Natural killer cell treated with Interleukin-12 subunit alpha and Interleukin-12 subunit beta and Interleukin-15 and Interleukin-18, amount 100 ng/mL, for 72 hours (primary cell): ENCODE data around the gene SRRM5. TPM values are rescaled to one million over a fixed set of nuclear protein-coding genes. Genes with fewer than 3 reads are reported as not detected.
"Not testable (repeated sequence)": the region's sequence is repeated elsewhere in the genome, so short reads cannot be mapped to it uniquely, and the experiment has no call there.

Experiments used
- ATAC-seq, 2 donors: fragments of 150-1000 bp; cut with Tn5 transposase in 1 of 2; sonication (Bioruptor Pico), chemical (Tn5 transposase) in 1 of 2; 2 replicates each; pipeline ENCODE4 v1.10.0; 2021
- DNase-seq: peaks from one replicate; pipeline ENCODE4 v3.0.0; 2022; ENCODE audit warnings: low spot score
- H3K27ac Mint-ChIP-seq, 2 donors: 1 replicate in 1 of 2; 2 replicates in 1 of 2; pipeline ENCODE4 v1.8.0; 2022; ENCODE audit warnings: mixed read lengths in 2 of 2, mild to moderate bottlenecking in 1 of 2, moderate library complexity in 1 of 2
- H3K27me3 Mint-ChIP-seq, 2 donors: 1 replicate in 1 of 2; 2 replicates in 1 of 2; pipeline ENCODE4 v1.8.0; 2022; ENCODE audit warnings: mixed read lengths in 2 of 2
- H3K36me3 Mint-ChIP-seq: one replicate; pipeline ENCODE4 v1.8.0; 2022; ENCODE audit warnings: mixed read lengths
- H3K4me1 Mint-ChIP-seq, 2 donors: 1 replicate in 1 of 2; 2 replicates in 1 of 2; pipeline ENCODE4 v1.8.0; 2022; ENCODE audit warnings: low read depth in 2 of 2, mixed read lengths in 2 of 2, mild to moderate bottlenecking in 1 of 2
- H3K4me3 Mint-ChIP-seq: one replicate; pipeline ENCODE4 v1.8.0; 2022; ENCODE audit warnings: mixed read lengths
- H3K9me3 Mint-ChIP-seq: 2 replicates; pipeline ENCODE4 v1.8.0; 2022; ENCODE audit warnings: mixed read lengths
- total RNA-seq, 2 donors: library from RNA; stranded (reverse); gene quantifications; one replicate each; pipeline ENCODE4 v1.2.3, GENCODE V29; 2022

Gene SRRM5
- total RNA-seq, 2 donors from 2014 or later, result 1.1 to 1.8 TPM

DNA sequence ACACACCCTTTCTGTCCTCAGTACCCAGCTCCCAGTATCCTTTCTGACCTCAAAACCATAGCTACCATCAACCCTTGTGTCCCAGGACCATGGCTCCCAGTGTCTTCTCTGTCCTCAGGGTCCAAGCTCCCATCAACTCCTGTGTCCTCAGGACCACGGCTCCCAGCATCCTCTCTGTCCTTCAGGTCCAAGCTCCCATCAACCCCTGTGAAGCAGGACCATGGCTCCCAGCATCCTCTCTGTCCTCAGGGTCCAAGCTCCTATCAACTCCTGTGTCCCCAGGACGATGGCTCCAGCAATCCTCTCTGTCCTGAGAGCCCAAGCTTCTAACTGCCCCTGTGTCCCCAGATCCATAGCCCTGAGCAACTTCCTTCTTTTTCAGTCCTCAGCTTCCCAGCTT is 29.4 kb downstream of the SRRM5 start:
- peaks cover 9 to 13% of the 10 kb centered on the region in 2 donors for H3K4me1 Mint-ChIP-seq
- ATAC-seq, result no peak
- H3K4me3 Mint-ChIP-seq, result peak overlapping the region; percentile 50
- H3K9me3 Mint-ChIP-seq, result no peaks in the 10 kb centered on the region
- H3K36me3 Mint-ChIP-seq, result peaks cover 2% of the 10 kb centered on the region
- H3K27me3 Mint-ChIP-seq, result peaks cover 25 to 38% of the 10 kb centered on the region in 2 donors
- no peak overlapping the region for H3K27ac Mint-ChIP-seq
- DNase-seq, result no peak

DNA sequence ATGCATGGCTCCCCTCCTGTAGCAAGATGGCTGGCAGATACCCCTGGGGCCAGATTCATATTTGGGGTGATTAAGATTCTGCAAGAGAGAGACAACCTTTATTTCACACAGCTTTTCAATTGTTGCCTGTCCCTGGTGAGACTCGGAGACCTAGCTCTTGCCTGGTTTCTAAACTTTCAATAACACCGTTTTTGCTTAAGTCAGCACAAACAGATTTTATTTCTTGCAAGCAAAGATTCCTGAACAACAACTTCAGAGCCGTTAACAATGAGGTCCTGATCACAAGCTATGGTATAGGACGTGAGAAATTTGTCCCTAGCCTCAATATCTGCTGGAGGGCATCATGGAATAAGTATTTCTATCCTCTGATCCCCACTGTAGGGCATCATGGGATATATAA is 30.6 kb downstream of the SRRM5 start:
- no peak overlapping the region for H3K4me3 Mint-ChIP-seq
- no peak for DNase-seq
- H3K36me3 Mint-ChIP-seq, result peaks cover 4% of the 10 kb centered on the region
- no peaks in the 10 kb centered on the region for H3K9me3 Mint-ChIP-seq
- ATAC-seq, result no peak
- peaks cover 22 to 29% of the 10 kb centered on the region in 2 donors for H3K27me3 Mint-ChIP-seq
- no peak overlapping the region for H3K27ac Mint-ChIP-seq
- peaks cover 9 to 13% of the 10 kb centered on the region in 2 donors for H3K4me1 Mint-ChIP-seq

DNA sequence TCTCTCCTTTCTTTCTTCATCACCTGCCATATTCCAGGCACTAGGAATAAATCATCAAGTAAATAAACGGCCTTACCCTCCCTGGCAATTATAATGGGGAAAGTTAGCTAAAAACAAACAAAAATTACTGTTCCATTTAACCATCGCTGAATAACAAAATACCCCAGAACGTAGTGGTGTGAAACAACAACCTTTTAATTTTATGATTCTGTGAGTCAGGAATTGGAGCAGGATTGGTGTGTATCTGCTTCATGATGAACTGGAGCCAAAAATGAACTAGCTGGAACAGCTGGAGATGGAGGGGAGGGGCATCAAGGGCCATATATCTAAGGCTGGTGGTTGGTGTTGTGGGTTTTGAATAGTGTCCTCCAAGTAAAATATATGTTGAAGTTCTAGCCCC is 31.4 kb downstream of the SRRM5 start:
- DNase-seq (no peak), ATAC-seq (no peak)
- H3K9me3 Mint-ChIP-seq, result no peaks in the 10 kb centered on the region
- peaks cover 17 to 21% of the 10 kb centered on the region in 2 donors for H3K27me3 Mint-ChIP-seq
- H3K4me1 Mint-ChIP-seq, result peaks cover 9 to 13% of the 10 kb centered on the region in 2 donors
- no peak overlapping the region for H3K4me3 Mint-ChIP-seq
- H3K36me3 Mint-ChIP-seq, result peaks cover 4% of the 10 kb centered on the region
- H3K27ac Mint-ChIP-seq, result peak overlapping the region in 1 of 2 donors; percentile 29

DNA sequence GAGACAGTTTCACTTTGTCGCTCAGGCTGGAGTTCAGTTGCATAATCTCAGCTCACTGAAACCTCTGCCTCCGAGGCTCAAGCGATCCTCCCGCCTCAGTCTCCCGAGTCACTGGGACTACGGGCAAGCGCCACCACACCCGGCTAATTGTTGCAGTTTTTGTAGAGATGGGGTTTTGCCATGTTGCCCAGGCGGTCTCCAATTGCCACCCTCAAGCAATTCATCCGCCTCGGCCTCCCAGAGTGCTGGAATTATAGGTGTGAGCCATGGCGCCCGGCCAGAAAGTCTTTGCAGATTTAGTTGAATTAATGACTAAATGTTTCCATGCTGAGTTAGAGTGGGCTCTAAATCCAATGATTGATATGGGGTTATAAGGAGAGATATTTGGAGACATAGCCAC is 32.3 kb downstream of the SRRM5 start:
- H3K27ac Mint-ChIP-seq, result no peak overlapping the region

DNA sequence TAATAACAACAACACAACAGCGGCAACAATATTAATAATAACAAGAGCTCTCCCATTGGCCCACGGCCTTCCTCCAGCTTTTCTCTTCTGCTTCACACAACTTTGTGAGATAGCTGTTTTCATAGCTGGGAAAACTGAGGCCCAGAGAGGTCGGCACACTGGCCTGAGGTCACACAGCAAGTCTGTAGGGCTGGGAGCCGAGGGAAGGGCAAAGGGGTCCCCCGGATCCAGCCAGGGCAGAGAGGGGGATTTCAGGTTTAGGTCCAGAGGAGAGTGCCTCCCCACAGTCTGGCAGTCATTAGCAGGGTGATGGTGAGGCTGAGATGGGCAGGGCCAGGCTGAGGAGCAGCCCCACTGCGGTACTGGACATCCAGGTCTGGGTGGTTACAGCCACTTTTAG is 36.7 kb downstream of the SRRM5 start:
- no peak overlapping the region for H3K27ac Mint-ChIP-seq
- DNase-seq (peak; percentile 3), ATAC-seq (no peak)
- no peaks in the 10 kb centered on the region for H3K27me3 Mint-ChIP-seq
- no peak overlapping the region for H3K4me3 Mint-ChIP-seq
- H3K4me1 Mint-ChIP-seq, result peaks cover 0 to 4% of the 10 kb centered on the region in 2 donors
- H3K9me3 Mint-ChIP-seq, result no peaks in the 10 kb centered on the region
- H3K36me3 Mint-ChIP-seq, result peaks cover 4% of the 10 kb centered on the region

More for the DNA sequence above, 32.3 kb downstream of the SRRM5 start:
- Mint-ChIP-seq H3K4me3 (no peak overlapping the region), H3K36me3 (peaks cover 4% of the 10 kb centered on the region), H3K9me3 (no peaks in the 10 kb centered on the region), H3K27me3 (peaks cover 10 to 13% of the 10 kb centered on the region in 2 donors), H3K4me1 (peaks cover 2 to 7% of the 10 kb centered on the region in 2 donors)
- ATAC-seq (no peak), DNase-seq (no peak)

DNA sequence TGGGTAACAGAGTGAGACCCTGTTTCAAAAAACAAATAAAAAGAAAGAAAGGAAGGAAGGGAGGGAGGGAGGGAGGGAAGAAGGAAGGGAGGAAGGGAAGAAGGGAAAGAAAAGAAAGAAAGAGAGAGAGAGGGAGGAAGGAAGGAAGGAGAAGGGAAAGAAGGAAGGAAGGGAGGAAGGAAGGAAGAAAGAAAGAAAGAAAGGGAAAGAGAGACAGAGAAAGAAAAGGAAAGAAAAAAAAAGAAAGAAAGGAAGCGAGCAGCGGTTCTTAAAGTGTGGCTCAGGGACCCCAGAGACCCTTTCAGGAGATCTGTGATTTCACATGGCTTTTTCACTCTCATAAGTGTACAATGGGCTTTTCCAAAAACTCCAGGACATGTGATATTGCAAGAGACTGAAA is 37.6 kb downstream of the SRRM5 start:
- H3K4me1 Mint-ChIP-seq, result peaks cover 0 to 4% of the 10 kb centered on the region in 2 donors
- DNase-seq, result no peak
- no peaks in the 10 kb centered on the region for H3K27me3 Mint-ChIP-seq
- H3K4me3 Mint-ChIP-seq, result no peak overlapping the region
- no peak overlapping the region for H3K27ac Mint-ChIP-seq
- H3K36me3 Mint-ChIP-seq, result peaks cover 4% of the 10 kb centered on the region
- ATAC-seq, result no peak
- H3K9me3 Mint-ChIP-seq, result no peaks in the 10 kb centered on the region

DNA sequence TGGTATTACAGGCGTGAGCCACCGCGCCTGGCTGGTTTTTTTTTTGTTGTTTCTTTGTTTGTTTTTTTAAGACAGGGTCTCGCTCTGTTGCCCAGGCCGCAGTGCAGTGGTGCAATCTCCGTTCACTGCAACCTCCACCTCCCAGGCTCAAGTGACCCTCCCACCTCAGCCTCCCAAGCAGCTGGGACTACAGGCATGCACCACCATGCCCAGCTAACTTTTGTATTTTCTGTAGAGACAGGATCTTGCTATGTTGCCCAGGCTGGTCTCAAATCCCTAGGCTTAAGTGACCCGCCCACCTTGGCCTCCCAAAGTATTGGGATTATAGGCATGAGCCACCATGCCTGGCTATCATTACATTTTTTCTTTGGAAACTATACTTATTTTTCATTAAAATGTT is 38.4 kb downstream of the SRRM5 start:
- not testable (repeated sequence) for ATAC-seq, H3K9me3 Mint-ChIP-seq, DNase-seq, H3K27ac Mint-ChIP-seq, H3K4me1 Mint-ChIP-seq, H3K36me3 Mint-ChIP-seq, H3K27me3 Mint-ChIP-seq, H3K4me3 Mint-ChIP-seq

DNA sequence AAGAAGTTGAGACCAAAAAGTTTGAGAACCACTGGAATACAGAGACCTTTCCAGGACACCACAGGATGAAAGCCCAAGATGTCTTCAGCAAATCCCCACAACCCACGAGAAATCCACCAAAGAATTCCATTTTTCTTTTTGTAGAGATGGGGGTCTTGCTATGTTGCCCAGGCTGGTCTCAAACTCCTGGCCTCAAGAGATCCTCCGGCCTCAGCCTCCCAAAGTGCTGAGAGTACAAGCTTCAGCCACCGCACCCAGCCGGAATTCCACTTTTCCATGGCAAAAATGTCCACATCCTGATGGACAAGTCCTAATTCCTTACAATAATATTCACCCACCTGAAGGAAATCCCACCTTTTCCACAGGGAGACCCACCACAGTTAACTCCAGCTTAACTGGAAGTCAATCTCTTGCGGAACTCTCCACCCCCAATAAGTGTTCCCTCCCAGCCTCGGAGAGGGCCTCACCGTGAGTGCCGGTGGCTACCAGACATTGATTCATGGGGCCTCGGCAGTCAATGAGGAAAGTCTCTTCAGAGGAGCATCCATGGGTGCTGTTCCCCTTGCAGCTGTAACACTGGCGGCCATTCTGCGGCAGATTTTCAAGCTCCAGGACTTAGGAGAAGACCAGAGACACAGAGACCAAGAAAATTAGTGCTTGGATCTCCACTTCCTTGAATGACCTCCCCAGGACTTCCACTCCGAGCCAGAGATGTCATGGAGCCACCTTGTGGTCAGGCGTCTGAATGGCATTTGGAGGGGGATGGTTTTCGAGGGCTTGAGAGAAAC is 40.1 kb downstream of the SRRM5 start:
- Mint-ChIP-seq H3K4me1 (peaks cover 0 to 4% of the 10 kb centered on the region in 2 donors), H3K36me3 (peaks cover 4% of the 10 kb centered on the region), H3K27me3 (no peaks in the 10 kb centered on the region), H3K4me3 (no peak overlapping the region), H3K9me3 (no peaks in the 10 kb centered on the region), H3K27ac (no peak overlapping the region)
- DNase-seq (no peak), ATAC-seq (peak; percentile 41 to 67)

DNA sequence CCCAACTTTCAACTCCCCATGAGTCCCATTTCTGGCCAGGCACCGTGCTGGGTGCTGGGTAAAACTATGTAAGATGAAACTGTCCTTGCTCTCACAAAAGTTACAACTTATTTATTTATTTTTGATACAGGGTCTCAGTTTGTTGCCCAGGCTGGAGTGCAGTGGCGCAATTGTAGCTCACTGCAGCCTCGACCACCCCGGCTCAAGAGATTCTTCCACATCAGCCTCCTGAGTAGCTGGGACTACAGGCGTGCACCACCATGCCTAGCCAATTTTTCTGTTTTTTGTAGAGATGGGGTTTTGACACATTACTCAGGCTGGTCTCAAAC is 40.6 kb downstream of the SRRM5 start:
- ATAC-seq (no peak), DNase-seq (no peak)
- Mint-ChIP-seq H3K4me1 (peaks cover 0 to 4% of the 10 kb centered on the region in 2 donors), H3K9me3 (no peaks in the 10 kb centered on the region), H3K27ac (no peak overlapping the region), H3K36me3 (peaks cover 4% of the 10 kb centered on the region), H3K4me3 (no peak overlapping the region), H3K27me3 (no peaks in the 10 kb centered on the region)

DNA sequence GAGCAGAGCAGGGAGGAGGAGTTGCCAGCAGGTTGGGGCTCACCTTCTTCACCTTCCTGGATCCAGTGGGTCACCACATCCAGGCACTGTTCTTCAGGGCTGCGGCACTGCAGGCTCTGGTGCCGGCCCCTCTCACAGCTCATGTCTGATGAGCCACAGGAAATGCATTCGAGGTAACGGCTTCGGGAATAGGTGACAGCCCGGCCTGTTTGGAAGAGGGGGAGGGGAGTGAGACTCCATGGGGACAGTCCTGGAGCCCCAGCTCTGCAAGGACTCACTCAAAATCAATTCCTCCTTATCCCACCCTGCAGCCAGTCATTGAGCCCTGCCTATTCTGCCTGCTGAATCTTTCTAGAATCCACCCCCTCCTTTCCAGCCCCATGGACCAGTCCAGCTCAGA is 44.5 kb downstream of the SRRM5 start:
- Mint-ChIP-seq H3K27me3 (no peaks in the 10 kb centered on the region), H3K36me3 (peaks cover 23% of the 10 kb centered on the region), H3K4me1 (peaks cover 0 to 4% of the 10 kb centered on the region in 2 donors), H3K27ac (no peak overlapping the region), H3K4me3 (no peak overlapping the region), H3K9me3 (no peaks in the 10 kb centered on the region)
- ATAC-seq (no peak), DNase-seq (no peak)

DNA sequence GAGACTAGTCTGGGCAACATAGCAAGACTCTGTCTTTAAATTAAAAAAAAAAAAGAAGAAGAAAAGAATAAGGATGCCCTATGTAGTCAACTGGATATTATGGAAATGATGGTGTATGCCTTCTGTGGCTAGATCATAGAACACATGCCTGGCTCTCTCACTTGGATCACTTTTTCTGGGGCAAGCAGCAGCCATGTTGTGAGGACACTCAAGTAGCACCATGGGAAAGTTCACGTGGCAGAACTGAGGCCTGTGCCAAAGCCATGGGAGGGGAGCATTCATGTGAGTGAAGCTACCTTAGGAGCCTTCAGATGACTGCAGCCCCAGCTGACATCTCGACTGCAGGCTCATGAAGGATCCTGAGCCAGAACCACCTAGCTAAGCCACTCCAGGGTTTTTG is 46.1 kb downstream of the SRRM5 start:
- H3K4me1 Mint-ChIP-seq, result no peaks in the 10 kb centered on the region
- H3K27me3 Mint-ChIP-seq, result no peaks in the 10 kb centered on the region
- no peak overlapping the region for H3K27ac Mint-ChIP-seq
- H3K4me3 Mint-ChIP-seq, result no peak overlapping the region
- DNase-seq (no peak), ATAC-seq (no peak)
- H3K9me3 Mint-ChIP-seq, result no peaks in the 10 kb centered on the region
- peaks cover 23% of the 10 kb centered on the region for H3K36me3 Mint-ChIP-seq

DNA sequence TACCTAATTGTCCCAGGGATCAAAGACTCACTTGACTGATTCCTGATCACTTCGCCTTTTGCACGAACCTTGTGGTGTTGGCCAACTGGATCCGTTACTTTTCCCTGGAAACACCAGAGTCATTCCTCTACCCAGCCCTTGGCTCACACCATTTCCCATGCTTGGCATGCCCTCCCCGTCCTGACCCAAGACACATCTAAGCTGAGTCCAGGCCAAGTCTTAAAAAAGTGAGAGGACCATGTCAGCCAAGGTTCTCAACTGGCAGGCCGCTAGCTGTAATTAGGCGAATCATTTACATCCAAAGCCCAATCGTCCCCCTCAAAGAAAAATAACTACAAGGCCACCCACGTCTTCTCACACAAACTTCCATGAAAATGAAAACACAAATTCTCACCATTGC is 46.6 kb downstream of the SRRM5 start:
- Mint-ChIP-seq H3K4me3 (no peak overlapping the region), H3K27ac (no peak overlapping the region), H3K36me3 (peaks cover 23% of the 10 kb centered on the region), H3K4me1 (peaks cover 0 to 2% of the 10 kb centered on the region in 2 donors), H3K9me3 (no peaks in the 10 kb centered on the region), H3K27me3 (no peaks in the 10 kb centered on the region)
- no peak for DNase-seq
- no peak for ATAC-seq

DNA sequence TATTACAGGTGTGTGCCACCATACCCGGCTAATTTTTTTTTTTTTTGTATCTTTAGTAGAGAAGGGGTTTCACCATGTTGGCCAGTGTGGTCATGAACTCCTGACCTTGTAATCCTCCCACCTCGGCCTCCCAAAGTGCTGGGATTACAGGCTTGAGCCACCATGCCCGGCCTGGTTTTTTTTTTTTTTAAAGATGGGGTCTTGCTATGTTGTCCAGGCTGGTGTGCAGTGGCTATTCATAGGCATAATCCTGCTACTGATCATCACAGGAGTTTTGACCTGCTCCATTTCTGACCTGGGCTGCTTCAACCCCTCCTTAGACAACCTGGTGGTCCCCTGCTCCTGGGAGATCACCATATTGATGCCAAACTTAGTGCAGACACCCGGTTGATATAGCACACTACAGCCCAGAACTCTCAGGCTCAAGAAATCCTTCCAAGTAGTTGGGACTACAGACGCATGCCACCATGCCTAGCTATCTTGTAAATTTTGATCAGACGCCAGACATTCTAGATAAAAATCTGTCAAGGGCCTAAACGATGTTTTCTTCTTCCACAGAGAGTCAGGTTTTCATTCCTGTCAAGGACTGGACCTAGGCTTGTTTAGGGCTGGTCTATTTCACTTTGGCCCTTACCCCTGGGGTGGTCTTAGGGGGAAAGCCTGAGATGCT is 48.5 kb downstream of the SRRM5 start:
- Mint-ChIP-seq H3K4me3 (no peak overlapping the region), H3K36me3 (peaks cover 22% of the 10 kb centered on the region), H3K9me3 (no peaks in the 10 kb centered on the region), H3K27ac (no peak overlapping the region), H3K4me1 (peaks cover 16 to 17% of the 10 kb centered on the region in 2 donors), H3K27me3 (no peaks in the 10 kb centered on the region)
- ATAC-seq (no peak), DNase-seq (no peak)

DNA sequence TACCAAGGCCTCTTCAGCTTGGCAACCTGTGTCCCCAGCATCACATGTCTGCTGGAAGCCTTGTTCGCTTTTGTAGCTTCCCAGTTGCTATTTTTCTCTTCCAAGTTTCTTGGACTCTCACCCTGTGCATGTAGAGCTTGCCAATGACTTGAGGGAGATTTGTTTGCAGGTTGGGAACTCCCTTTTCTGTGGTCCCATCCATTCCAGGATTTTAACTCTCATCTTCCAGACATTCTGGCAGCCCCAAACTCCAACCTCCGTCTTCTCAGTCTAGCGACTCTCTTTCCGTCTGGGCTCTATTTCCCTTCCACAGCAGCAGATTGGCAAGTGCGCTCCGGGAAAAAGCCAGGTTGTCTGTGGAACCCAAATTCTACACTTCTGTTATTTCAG is 49.1 kb downstream of the SRRM5 start:
- Mint-ChIP-seq H3K36me3 (peaks cover 19% of the 10 kb centered on the region), H3K4me3 (no peak overlapping the region), H3K27me3 (no peaks in the 10 kb centered on the region), H3K4me1 (peaks cover 16 to 17% of the 10 kb centered on the region in 2 donors), H3K9me3 (no peaks in the 10 kb centered on the region), H3K27ac (peak overlapping the region in 1 of 2 donors; percentile 68)
- ATAC-seq (no peak), DNase-seq (no peak)
